Testis (tissue), 2 donors: ENCODE results near the gene UBE2R2.

ENCODE experiments used
- CTCF ChIP-seq, 3 experiments: fragments of 450-650 bp in 2 of 3; fragments of 200-600 bp in 1 of 3; sonication (generic) in 1 of 3; IDR thresholded peaks; one replicate each; pipeline ENCODE4 v1.5.1; 2016 to 2019; ENCODE audit warnings: antibody characterized with exemption in 3 of 3, mild to moderate bottlenecking in 2 of 3, moderate library complexity in 1 of 3
- POLR2A ChIP-seq: fragments of 450-650 bp; IDR thresholded peaks from one replicate; pipeline ENCODE4 v1.6.1; 2017; ENCODE audit warnings: antibody characterized with exemption, mild to moderate bottlenecking, moderate library complexity

GRCh38 chr9:33817327-33818166, 587 bp downstream of the UBE2R2 start:
- TF ChIP-seq CTCF (IDR thresholded peaks at IDR 0.05) (no peak), POLR2A (no peak)
